ENCODE data around the gene TTC39C. TPM values are rescaled to one million over a fixed set of nuclear protein-coding genes. Genes with fewer than 3 reads are reported as not detected.
"Not testable (repeated sequence)": the region's sequence is repeated elsewhere in the genome, so short reads cannot be mapped to it uniquely, and the experiment has no call there.

The TTC39C gene
- total RNA-seq, 1 experiment from 2014 or later, result 14.8 TPM

DNA sequence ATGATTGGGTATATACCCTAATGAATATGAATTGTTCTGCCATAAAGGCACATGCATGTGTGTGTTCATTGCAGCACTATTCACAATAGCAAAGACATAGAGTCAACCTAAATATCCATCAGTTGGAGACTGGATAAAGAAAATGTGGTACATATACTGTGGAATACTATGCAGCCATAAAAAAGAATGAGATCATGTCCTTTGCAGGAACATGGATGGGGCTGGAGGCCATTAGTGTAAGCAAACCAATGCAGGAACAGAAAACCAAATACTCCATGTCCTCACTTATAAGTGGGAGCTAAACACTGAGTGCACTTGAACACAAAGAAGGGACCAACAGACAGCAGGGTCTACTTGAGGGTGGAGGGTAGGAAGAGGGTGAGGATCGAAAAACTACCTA lies 43.2 kb downstream of the TTC39C start:
- CTCF ChIA-PET, result no interaction called here
- BruUV-seq (replicated peaks), result no TSS peak
- intact Hi-C loops (cut with micrococcal nuclease; ENCODE audit: unreplicated experiment), result no loop called here

DNA sequence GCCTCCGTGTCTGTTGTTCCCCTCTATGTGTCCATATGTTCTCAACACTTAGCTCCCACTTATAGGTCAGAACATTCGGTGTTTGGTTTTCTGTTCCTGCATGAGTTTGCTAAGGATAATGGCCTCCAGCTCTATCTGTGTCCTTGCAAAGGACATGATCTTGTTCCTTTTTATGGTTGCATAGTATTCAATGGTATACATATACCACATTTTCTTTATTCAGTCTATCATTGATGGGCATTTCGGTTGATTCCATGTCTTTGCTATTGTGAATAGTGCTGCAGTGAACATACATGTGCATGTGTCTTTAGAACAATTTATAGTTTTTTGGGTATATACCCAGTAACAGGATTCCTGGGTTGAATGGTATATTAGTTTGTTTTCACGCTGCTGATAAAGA lies 44.8 kb downstream of the TTC39C start:
- H3K27ac ChIP-seq (ENCODE audit: low read length); H3K9me3 ChIP-seq (ENCODE audit: control insufficient read depth, insufficient read depth, low read depth, low read length); DNase-seq (ENCODE audit: low read depth, low spot score); H3K36me3 ChIP-seq (ENCODE audit: control insufficient read depth, insufficient read depth, low read length); ATAC-seq; BruUV-seq (replicated peaks); H3K4me1 ChIP-seq (ENCODE audit: control insufficient read depth, insufficient read depth, low read length); intact Hi-C loops (cut with micrococcal nuclease; ENCODE audit: unreplicated experiment); in situ Hi-C loops (cut with HindIII; ENCODE audit: low pct_unique_long_range_greater_than_20kb, low sequenced_read_pairs); H3K4me3 ChIP-seq (ENCODE audit: low read depth in 2 of 2, low read length in 2 of 2); H3K27me3 ChIP-seq (ENCODE audit: control insufficient read depth, insufficient read depth, low read length); POLR2A ChIA-PET: not testable (repeated sequence)
- CTCF ChIA-PET, result interaction anchor here (0.6 kb wide), 2 partner anchors 192 to 429 kb away, joined by 4 to 7 read pairs; no protein-coding TSS in a partner anchor

More for the DNA sequence above, 43.2 kb downstream of the TTC39C start:
- no peak for DNase-seq (ENCODE audit: low read depth, low spot score)
- no peak for ATAC-seq
- Histone ChIP-seq H3K9me3 (ENCODE audit: control insufficient read depth, insufficient read depth, low read depth, low read length) (no peaks in the 10 kb centered on the region), H3K36me3 (ENCODE audit: control insufficient read depth, insufficient read depth, low read length) (no peaks in the 10 kb centered on the region), H3K27ac (ENCODE audit: low read length) (no peak overlapping the region), H3K27me3 (ENCODE audit: control insufficient read depth, insufficient read depth, low read length) (no peaks in the 10 kb centered on the region), H3K4me1 (ENCODE audit: control insufficient read depth, insufficient read depth, low read length) (no peaks in the 10 kb centered on the region), H3K4me3 (ENCODE audit: low read depth in 2 of 2, low read length in 2 of 2) (no peak overlapping the region)
- TF ChIP-seq SIN3A (IDR thresholded peaks at IDR 0.05; ENCODE audit: borderline replicate concordance, insufficient read depth, low read depth, low read length), result no peak
- no peak for TF ChIP-seq TCF7L2 (IDR thresholded peaks at IDR 0.05; ENCODE audit: low read depth, low read length)
- TF ChIP-seq POLR2AphosphoS5 (IDR thresholded peaks at IDR 0.05; ENCODE audit: low read depth, low read length), result no peak
- no peak for TF ChIP-seq CTCF (IDR thresholded peaks at IDR 0.05)
- no peak for TF ChIP-seq REST (IDR thresholded peaks at IDR 0.05; ENCODE audit: insufficient read depth in 1 of 2, low read depth in 2 of 2, low read length in 1 of 2)
- in situ Hi-C loops (cut with HindIII; ENCODE audit: low pct_unique_long_range_greater_than_20kb, low sequenced_read_pairs), result no loop called here
- POLR2A ChIA-PET, result no interaction called here

DNA sequence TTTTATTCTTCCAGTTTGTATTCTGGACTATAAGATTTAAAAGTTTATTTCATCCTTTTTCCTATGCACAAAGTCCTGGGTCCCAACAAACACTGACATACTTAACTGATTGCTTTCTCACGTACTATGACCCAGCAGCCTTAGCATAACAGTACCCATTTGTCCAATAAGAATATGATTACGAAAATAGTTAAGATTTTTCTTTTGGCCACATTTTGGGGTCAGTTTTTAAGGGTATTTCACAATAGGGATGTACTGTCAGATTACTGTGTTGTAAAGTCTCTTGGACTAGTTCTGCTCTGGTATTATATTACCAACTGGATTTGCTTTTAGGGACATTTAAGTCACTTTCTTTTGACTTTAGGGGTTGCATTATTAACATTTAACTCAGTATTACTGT lies 46.1 kb downstream of the TTC39C start:
- intact Hi-C loops (cut with micrococcal nuclease; ENCODE audit: unreplicated experiment), result no loop called here
- no peak overlapping the region for H3K4me3 ChIP-seq (ENCODE audit: low read depth in 2 of 2, low read length in 2 of 2)
- no peaks in the 10 kb centered on the region for H3K36me3 ChIP-seq (ENCODE audit: control insufficient read depth, insufficient read depth, low read length)
- ATAC-seq (no peak), DNase-seq (ENCODE audit: low read depth, low spot score) (no peak)
- POLR2A ChIA-PET, result no interaction called here
- no peaks in the 10 kb centered on the region for H3K4me1 ChIP-seq (ENCODE audit: control insufficient read depth, insufficient read depth, low read length)
- CTCF ChIA-PET, result no interaction called here
- BruUV-seq (replicated peaks), result no TSS peak
- TF ChIP-seq SIN3A (IDR thresholded peaks at IDR 0.05; ENCODE audit: borderline replicate concordance, insufficient read depth, low read depth, low read length), result no peak
- no peak for TF ChIP-seq TCF7L2 (IDR thresholded peaks at IDR 0.05; ENCODE audit: low read depth, low read length)
- TF ChIP-seq POLR2AphosphoS5 (IDR thresholded peaks at IDR 0.05; ENCODE audit: low read depth, low read length), result no peak
- TF ChIP-seq REST (IDR thresholded peaks at IDR 0.05; ENCODE audit: insufficient read depth in 1 of 2, low read depth in 2 of 2, low read length in 1 of 2), result no peak
- H3K9me3 ChIP-seq (ENCODE audit: control insufficient read depth, insufficient read depth, low read depth, low read length), result no peaks in the 10 kb centered on the region
- H3K27ac ChIP-seq (ENCODE audit: low read length), result no peak overlapping the region
- in situ Hi-C loops (cut with HindIII; ENCODE audit: low pct_unique_long_range_greater_than_20kb, low sequenced_read_pairs), result no loop called here
- no peaks in the 10 kb centered on the region for H3K27me3 ChIP-seq (ENCODE audit: control insufficient read depth, insufficient read depth, low read length)

Data from Panc1 (cell line).